Right cardiac atrium (tissue), 5 donors: Measurements from ENCODE around the gene MYOM3. TPM values are rescaled to one million over a fixed set of nuclear protein-coding genes. Genes with fewer than 3 reads are reported as not detected.

Experiments
- ATAC-seq, 2 donors: fragments of 200-7000 bp; cut with Tn5 transposase; one replicate each; pipeline versions ENCODE4 v1.8.0 to v1.9.1; 2020; ENCODE audit warnings: moderate library complexity in 2 of 2, mild to moderate bottlenecking in 1 of 2
- DNase-seq, 3 donors: peaks; one replicate each; pipeline ENCODE4 v3.0.0-alpha.2; 2020
- H3K27ac ChIP-seq: one replicate; pipeline ENCODE4 v1.5.1; 2013; ENCODE audit warnings: mild to moderate bottlenecking, low read length, control low read depth, moderate library complexity
- H3K27me3 ChIP-seq: one replicate; pipeline ENCODE4 v1.6.1; 2013; ENCODE audit not compliant: control insufficient read depth, insufficient read depth
- H3K4me1 ChIP-seq: one replicate; pipeline ENCODE4 v1.6.1; 2013; ENCODE audit warnings: low read length; ENCODE audit not compliant: control insufficient read depth, insufficient read depth
- H3K4me3 ChIP-seq: one replicate; pipeline ENCODE4 v1.5.1; 2013; ENCODE audit warnings: low read length, control low read depth
- H3K9me3 ChIP-seq: one replicate; pipeline ENCODE4 v1.6.1; 2013; ENCODE audit warnings: low read length; ENCODE audit not compliant: control insufficient read depth
- WGBS: extraction: QIAGEN DNeasy Blood & Tissue Kit; methylation state at CpG from one replicate; pipeline ENCODE4 v1.1.7; 2013; 5-methylcytosine and 5-hydroxymethylcytosine counted together
- intact Hi-C, 4 donors: fragments of 100-400 bp; cut with DNase I; formaldehyde crosslinking; loops; one replicate each; pipeline versions ENCODE4 v1.11.0 to v1.14.0; 2022 to 2023
- polyA plus RNA-seq: library from polyadenylated mRNA; stranded (reverse); fragments of 200-250 nt; gene quantifications from one replicate; pipeline ENCODE4 v1.2.3, GENCODE V29; 2013
- total RNA-seq, 4 donors: library from RNA; stranded (reverse); fragmentation: NEBNext Ultra II Directional; extraction: Animal tissue kit (Norgen Biotek cat#: 25700); gene quantifications; one replicate each; pipeline ENCODE4 v1.2.1, GENCODE V29; 2021
- donor health status: healthy with polysubstance abuse.
- donor health status: DM: no; HTN: yes; CAD: no.
- donor health status: DM: no; HTN: no; CAD: no.
- donor health status: DM: no; HTN: yes; CAD: no; lungs with severe emphysema.
- donor health status: DM: yes; HTN: yes; CAD: no.

Gene MYOM3
- total and polyA plus RNA-seq, 5 donors, result 202 to 292 (median 258) TPM

- Histone ChIP-seq H3K4me1 (no peaks in the 10 kb centered on the region), H3K27ac (no peak overlapping the region), H3K4me3 (no peak overlapping the region), H3K27me3 (no peaks in the 10 kb centered on the region), H3K9me3 (no peaks in the 10 kb centered on the region)
- DNase-seq (no peak), ATAC-seq (no peak)
- intact Hi-C loops, result no loop called here
- 85% methylated on average over 15 of the region's 15 CpGs for WGBS
Measured at GRCh38 chr1:24136956-24137539, 25.1 kb upstream of the MYOM3 start.

GRCh38 chr1:24134376-24134775 lies 22.4 kb upstream of the MYOM3 start:
- no peak overlapping the region for H3K4me3 ChIP-seq
- ATAC-seq, result no peak
- H3K9me3 ChIP-seq, result peaks cover 1% of the 10 kb centered on the region
- no peaks in the 10 kb centered on the region for H3K4me1 ChIP-seq
- 92% methylated on average over 3 of the region's 3 CpGs for WGBS
- intact Hi-C loops, result no loop called here
- no peak overlapping the region for H3K27ac ChIP-seq
- H3K27me3 ChIP-seq, result no peaks in the 10 kb centered on the region
- no peak for DNase-seq

- DNase-seq (no peak), ATAC-seq (no peak)
- WGBS, result 84% methylated on average over 1 of the region's 1 CpG
- Histone ChIP-seq H3K27ac (no peak overlapping the region), H3K9me3 (peaks cover 1% of the 10 kb centered on the region), H3K4me1 (no peaks in the 10 kb centered on the region), H3K4me3 (no peak overlapping the region), H3K27me3 (no peaks in the 10 kb centered on the region)
- intact Hi-C loops, result no loop called here
Measured at GRCh38 chr1:24133819-24134218, 21.9 kb upstream of the MYOM3 start.

- ATAC-seq, result no peak
- H3K4me1 ChIP-seq, result no peaks in the 10 kb centered on the region
- H3K9me3 ChIP-seq, result peaks cover 1% of the 10 kb centered on the region
- DNase-seq, result no peak
- H3K4me3 ChIP-seq, result no peak overlapping the region
- intact Hi-C loops, result no loop called here
- 80% methylated on average over 3 of the region's 3 CpGs for WGBS
- no peak overlapping the region for H3K27ac ChIP-seq
- no peaks in the 10 kb centered on the region for H3K27me3 ChIP-seq
Measured at GRCh38 chr1:24130385-24130784, 18.4 kb upstream of the MYOM3 start.

- intact Hi-C loops, result no loop called here
- no peaks in the 10 kb centered on the region for H3K4me1 ChIP-seq
- H3K4me3 ChIP-seq, result no peak overlapping the region
- DNase-seq (no peak), ATAC-seq (no peak)
- 84% methylated on average over 7 of the region's 7 CpGs for whole genome bisulfite sequencing
- peaks cover 1% of the 10 kb centered on the region for H3K9me3 ChIP-seq
- H3K27me3 ChIP-seq, result no peaks in the 10 kb centered on the region
- H3K27ac ChIP-seq, result no peak overlapping the region
Measured at GRCh38 chr1:24127801-24128363, 15.9 kb upstream of the MYOM3 start.

- whole genome bisulfite sequencing, result 89% methylated on average over 3 of the region's 3 CpGs
- Histone ChIP-seq H3K4me3 (no peak overlapping the region), H3K27ac (no peak overlapping the region), H3K9me3 (peaks cover 1% of the 10 kb centered on the region), H3K4me1 (no peaks in the 10 kb centered on the region), H3K27me3 (no peaks in the 10 kb centered on the region)
- DNase-seq, result no peak
- no peak for ATAC-seq
- intact Hi-C loops, result no loop called here
Measured at GRCh38 chr1:24127134-24127800, 15.3 kb upstream of the MYOM3 start.

GRCh38 chr1:24126672-24127023 lies 14.7 kb upstream of the MYOM3 start:
- H3K27ac ChIP-seq, result peak overlapping the region; percentile 17
- no peak for ATAC-seq
- intact Hi-C loops, result no loop called here
- no peaks in the 10 kb centered on the region for H3K27me3 ChIP-seq
- H3K4me1 ChIP-seq, result no peaks in the 10 kb centered on the region
- H3K9me3 ChIP-seq, result peaks cover 1% of the 10 kb centered on the region
- DNase-seq, result no peak
- 66% methylated on average over 5 of the region's 5 CpGs for WGBS
- no peak overlapping the region for H3K4me3 ChIP-seq

GRCh38 chr1:24126018-24126671 lies 14.2 kb upstream of the MYOM3 start:
- H3K4me1 ChIP-seq, result no peaks in the 10 kb centered on the region
- no peaks in the 10 kb centered on the region for H3K27me3 ChIP-seq
- H3K27ac ChIP-seq, result peak overlapping the region; percentile 70
- 22% methylated on average over 6 of the region's 6 CpGs for WGBS
- ATAC-seq, result peak; percentile 44 to 74
- peaks cover 1% of the 10 kb centered on the region for H3K9me3 ChIP-seq
- H3K4me3 ChIP-seq, result no peak overlapping the region
- intact Hi-C loops, result no loop called here
- no peak for DNase-seq

- 71% methylated on average over 4 of the region's 4 CpGs for WGBS
- Histone ChIP-seq H3K4me1 (no peaks in the 10 kb centered on the region), H3K27me3 (no peaks in the 10 kb centered on the region), H3K4me3 (no peak overlapping the region), H3K9me3 (peaks cover 1% of the 10 kb centered on the region), H3K27ac (no peak overlapping the region)
- DNase-seq (no peak), ATAC-seq (no peak)
- intact Hi-C loops, result no loop called here
Measured at GRCh38 chr1:24125456-24125855, 13.5 kb upstream of the MYOM3 start.

- no peak for DNase-seq
- Histone ChIP-seq H3K4me1 (no peaks in the 10 kb centered on the region), H3K4me3 (no peak overlapping the region), H3K27ac (no peak overlapping the region), H3K9me3 (no peaks in the 10 kb centered on the region), H3K27me3 (no peaks in the 10 kb centered on the region)
- WGBS, result 78% methylated on average over 2 of the region's 2 CpGs
- no peak for ATAC-seq
- intact Hi-C loops, result no loop called here
Measured at GRCh38 chr1:24124980-24125379, 13.0 kb upstream of the MYOM3 start.

GRCh38 chr1:24123611-24124010 lies 11.7 kb upstream of the MYOM3 start:
- no peaks in the 10 kb centered on the region for H3K27me3 ChIP-seq
- no peaks in the 10 kb centered on the region for H3K9me3 ChIP-seq
- H3K4me1 ChIP-seq, result no peaks in the 10 kb centered on the region
- DNase-seq, result no peak
- ATAC-seq, result no peak
- no peak overlapping the region for H3K4me3 ChIP-seq
- no peak overlapping the region for H3K27ac ChIP-seq
- 89% methylated on average over 6 of the region's 6 CpGs for WGBS
- intact Hi-C loops, result no loop called here
